GM12878 (cell line): Measurements from ENCODE around the gene PRPF40B. TPM values are rescaled to one million over a fixed set of nuclear protein-coding genes. Genes with fewer than 3 reads are reported as not detected.

Source experiments
- ATAC-seq: fragments of 200-7000 bp; cut with Tn5 transposase; 3 replicates; pipeline ENCODE4 v1.9.1; 2020; ENCODE audit warnings: mild to moderate bottlenecking, moderate library complexity
- BruUV-seq: library from RNA; stranded (reverse); fragments of 400-500 nt; replicated peaks from 2 replicates; lab custom pipeline; 2021; lab: Mats Ljungman, UMichigan
- CTCF ChIA-PET: fragments of 300-600 bp; sonication (Branson Sonifier 250); formaldehyde crosslinking; extraction: SDS; loops from one replicate; lab custom pipeline; 2021; ENCODE audit warnings: inconsistent platforms; lab: Yijun Ruan, JAX
- POLR2A ChIA-PET: fragments of 350-600 bp; formaldehyde crosslinking; extraction: SDS; loops from one replicate; lab custom pipeline; 2021; ENCODE audit warnings: inconsistent platforms; lab: Charles Lee
- RAD21 ChIA-PET: fragments of 300-600 bp; sonication (Branson Sonifier 250); formaldehyde crosslinking; loops from one replicate; lab custom pipeline; 2023; ENCODE audit warnings: antibody characterized with exemption; ENCODE audit not compliant: unreplicated experiment; lab: Charles Lee
- SMC1A ChIA-PET: fragments of 300-600 bp; sonication (Branson Sonifier 250); formaldehyde crosslinking; loops from one replicate; lab custom pipeline; 2023; ENCODE audit not compliant: unreplicated experiment, uncharacterized antibody; lab: Charles Lee
- DNase-seq: peaks from one replicate; pipeline ENCODE4 v3.0.0-alpha.2; 2011; ENCODE audit warnings: low read depth, low spot score
- FAIRE-seq: peaks from 3 replicates; lab custom pipeline; 2011; peaks lifted over from hg19 to GRCh38; lab: Jason Lieb, UNC
- H2AFZ ChIP-seq: 2 replicates; pipeline ENCODE4 v1.6.0; 2011; ENCODE audit warnings: low read depth, low read length, control low read depth; ENCODE audit not compliant: control insufficient read depth
- H3K27ac ChIP-seq: 2 replicates; pipeline ENCODE4 v1.5.1; 2011; ENCODE audit warnings: control low read depth; ENCODE audit not compliant: control insufficient read depth, insufficient read depth
- H3K27me3 ChIP-seq, 2 experiments: replicated peaks in 1 of 2; 2 replicates each; pipeline versions ENCODE4 v1.6.0 to v1.6.1; 2011; ENCODE audit warnings: low read length in 1 of 2; ENCODE audit not compliant: control insufficient read depth in 2 of 2, insufficient read depth in 2 of 2
- H3K36me3 ChIP-seq, 2 experiments: 2 replicates each; pipeline ENCODE4 v1.5.1; 2011; ENCODE audit warnings: low read length in 1 of 2; ENCODE audit not compliant: control insufficient read depth in 2 of 2, insufficient read depth in 2 of 2
- H3K4me1 ChIP-seq: 2 replicates; pipeline ENCODE4 v1.6.1; 2011; ENCODE audit warnings: mild to moderate bottlenecking, low read length, moderate library complexity, mixed read lengths; ENCODE audit not compliant: control insufficient read depth, insufficient read depth
- H3K4me2 ChIP-seq: 2 replicates; pipeline ENCODE4 v1.6.0; 2011; ENCODE audit warnings: control low read depth; ENCODE audit not compliant: control insufficient read depth, insufficient read depth
- H3K4me3 ChIP-seq: fragments of 200-600 bp; sonication (generic); 2 replicates; pipeline ENCODE4 v1.5.1; 2016
- H3K79me2 ChIP-seq: 2 replicates; pipeline ENCODE4 v1.6.0; 2011; ENCODE audit warnings: low read length; ENCODE audit not compliant: control insufficient read depth, insufficient read depth
- H3K9ac ChIP-seq: 2 replicates; pipeline ENCODE4 v1.8.0; 2011; ENCODE audit warnings: low read length, control low read depth, mixed read lengths; ENCODE audit not compliant: control insufficient read depth, insufficient read depth
- H3K9me3 ChIP-seq: replicated peaks from 3 replicates; pipeline ENCODE4 v1.5.1; 2011; ENCODE audit warnings: mild to moderate bottlenecking, low read length; ENCODE audit not compliant: control insufficient read depth, insufficient read depth
- H4K20me1 ChIP-seq: 2 replicates; pipeline ENCODE4 v1.6.0; 2011; ENCODE audit not compliant: control insufficient read depth, insufficient read depth
- ATF3 ChIP-seq: IDR thresholded peaks from 2 replicates; pipeline ENCODE4 v1.6.1; 2011; ENCODE audit warnings: low read depth, mild to moderate bottlenecking, low read length, moderate library complexity, borderline replicate concordance; ENCODE audit errors: extremely low read depth
- BHLHE40 ChIP-seq, 2 experiments: fragments of 450-650 bp in 1 of 2; IDR thresholded peaks; 2 replicates each; pipeline ENCODE4 v1.6.1; 2011 to 2017; ENCODE audit warnings: low read depth in 2 of 2, borderline replicate concordance in 1 of 2, improper control_type of control experiment in 1 of 2, low read length in 1 of 2, mild to moderate bottlenecking in 1 of 2
- E2F4 ChIP-seq: IDR thresholded peaks from 2 replicates; pipeline ENCODE4 v1.6.1; 2012; ENCODE audit warnings: low read depth, low read length, improper control_type of control experiment
- HDAC6 ChIP-seq: fragments of 200-600 bp; sonication (generic); IDR thresholded peaks from one replicate; pipeline ENCODE4 v1.8.0; 2017; ENCODE audit warnings: antibody characterized with exemption; ENCODE audit not compliant: unreplicated experiment
- MAX ChIP-seq: IDR thresholded peaks from 2 replicates; pipeline ENCODE4 v1.6.1; 2012; ENCODE audit warnings: low read depth, low read length, improper control_type of control experiment
- MXI1 ChIP-seq: fragments of 150-350 bp; IDR thresholded peaks from 2 replicates; pipeline ENCODE4 v1.6.1; 2011; ENCODE audit warnings: low read depth, mild to moderate bottlenecking, inconsistent platforms, low read length, improper control_type of control experiment
- POLR2A ChIP-seq: IDR thresholded peaks from 2 replicates; pipeline ENCODE4 v1.6.1; 2011; ENCODE audit warnings: low read depth, mild to moderate bottlenecking, low read length
- RELB ChIP-seq: fragments of 450-650 bp; IDR thresholded peaks from 2 replicates; pipeline ENCODE4 v1.6.1; 2017; ENCODE audit warnings: low read depth, mild to moderate bottlenecking, moderate library complexity
- SRF ChIP-seq, 2 experiments: IDR thresholded peaks; 2 replicates each; pipeline ENCODE4 v1.6.1; 2011; ENCODE audit warnings: low read depth in 2 of 2, low read length in 2 of 2, mild to moderate bottlenecking in 1 of 2, moderate library complexity in 1 of 2
- SUZ12 ChIP-seq: fragments of 200-600 bp; sonication (generic); IDR thresholded peaks from one replicate; pipeline ENCODE4 v1.6.1; 2018; ENCODE audit warnings: antibody characterized with exemption, mild to moderate bottlenecking; ENCODE audit not compliant: unreplicated experiment
- ZBTB4 ChIP-seq: fragments of 450-650 bp; formaldehyde crosslinking; IDR thresholded peaks from 2 replicates; pipeline ENCODE4 v1.4.0; 2022; ENCODE audit warnings: mild to moderate bottlenecking, moderate library complexity
- WGBS: methylation state at CpG from one replicate; pipeline ENCODE4 v1.1.6; 2016; ENCODE audit warnings: low lambda C conversion rate; ENCODE audit not compliant: insufficient replicate concordance, insufficient coverage; ENCODE audit errors: missing lambda C conversion rate; 5-methylcytosine and 5-hydroxymethylcytosine counted together
- in situ Hi-C: fragments of 300-500 bp; cut with MboI; formaldehyde crosslinking; loops from 9 replicates; pipeline ENCODE4 v1.14.3; 2018; ENCODE audit warnings: mixed read lengths
- intact Hi-C: fragments of 100-400 bp; cut with micrococcal nuclease; formaldehyde crosslinking; loops from one replicate; pipeline ENCODE4 v1.14.2; 2022; ENCODE audit not compliant: unreplicated experiment
- polyA plus RNA-seq, 11 experiments: library from polyadenylated mRNA; depleted of rRNA in 4 of 11; unstranded in 6 of 11; stranded (reverse) in 5 of 11; fragments of >200 nt; fragmentation: Nextera tagmentation in 4 of 11; fragmentation: Illumina TruSeq in 1 of 11; extraction: Ambion mirVana in 4 of 11; extraction: Trizol in 1 of 11; gene quantifications; 1 replicate in 1 of 11; 2 replicates in 10 of 11; pipeline versions ENCODE4 v1.2.1 to v1.2.3, GENCODE V29; 2011 to 2016; ENCODE audit warnings: inconsistent platforms in 2 of 11, missing spikeins in 2 of 11, low read depth in 1 of 11
- total RNA-seq, 4 experiments: library from RNA; depleted of rRNA in 3 of 4; stranded (reverse); fragments of >200 nt in 3 of 4; fragmentation: Illumina TruSeq in 1 of 4; extraction: Trizol in 1 of 4; gene quantifications; 2 replicates each; pipeline versions ENCODE4 v1.2.1 to v1.2.3, GENCODE V29; 2013 to 2021

PRPF40B gene
- total and polyA plus RNA-seq, 10 of the 15 experiments (the other 5 are each of a cell fraction or from before 2014, with no cell fraction given): 0.31 to 17.9 (median 7.3) TPM

GRCh38 chr12:49647827-49648711 is 24.7 kb downstream of the PRPF40B start (continued):
- no peak for TF ChIP-seq RELB
- TF ChIP-seq MAX: no peak
- TF ChIP-seq ATF3: no peak
- TF ChIP-seq HDAC6: no peak

GRCh38 chr12:49648712-49649003 is 25.3 kb downstream of the PRPF40B start:
- no peak overlapping the region for H3K27ac ChIP-seq
- ChIA-PET CTCF (interaction anchor here (0.8 to 20.4 kb wide), 6 partner anchors 11 to 130 kb away, joined by 3 to 486 read pairs (median 4); partner anchors contain the start of gene FMNL3), SMC1A (interaction anchor here (0.6 to 10.9 kb wide), 9 partner anchors 10 to 94 kb away, joined by 3 to 191 read pairs (median 5); partner anchors contain the start of genes FMNL3, PRPF40B and TMBIM6), RAD21 (interaction anchor here (0.8 to 2.6 kb wide), 5 partner anchors 11 to 59 kb away, joined by 3 to 10 read pairs (median 5); partner anchors contain the start of gene FMNL3), POLR2A (interaction anchor here (1.2 to 3.9 kb wide), 3 partner anchors 11 to 56 kb away, joined by 3 to 28 read pairs (median 6); no protein-coding TSS in a partner anchor)
- no peak for ATAC-seq
- DNase-seq: no peak
- H3K9me3 ChIP-seq: no peaks in the 10 kb centered on the region
- H4K20me1 ChIP-seq: no peaks in the 10 kb centered on the region; the same call in 1 of the 2 replicates
- H3K4me2 ChIP-seq: no peak overlapping the region
- H2AFZ ChIP-seq: no peak overlapping the region
- no peak overlapping the region for H3K4me3 ChIP-seq
- in situ Hi-C loops: loop anchor here (10.0 kb wide), 1 partner anchor 186 kb away; no protein-coding TSS in a partner anchor
- WGBS: 97% methylated on average over 3 of the region's 3 CpGs
- H3K4me1 ChIP-seq: no peaks in the 10 kb centered on the region
- no peaks in the 10 kb centered on the region for H3K27me3 ChIP-seq
- no TSS peak for BruUV-seq
- no peak overlapping the region for H3K9ac ChIP-seq
- intact Hi-C loops: no loop called here
- no peak for FAIRE-seq
- peaks cover 41 to 53% of the 10 kb centered on the region in 2 experiments for H3K36me3 ChIP-seq
- H3K79me2 ChIP-seq: no peaks in the 10 kb centered on the region
- TF ChIP-seq ZBTB4 (CRISPR knock-in tag) (no peak), E2F4 (no peak), SUZ12 (no peak), MXI1 (no peak), SRF (IDR thresholded peaks at IDR 0.05; ENCODE audit: low read depth in 2 of 2, low read length in 2 of 2) (no peak), RELB (no peak), POLR2A (no peak), BHLHE40 (IDR thresholded peaks at IDR 0.05; ENCODE audit: borderline replicate concordance in 1 of 2, low read depth in 2 of 2, low read length in 1 of 2) (no peak)
